Neural cell (in vitro differentiated cells): ENCODE measurements around the gene TRAK1. TPM values are rescaled to one million over a fixed set of nuclear protein-coding genes. Genes with fewer than 3 reads are reported as not detected.

Source experiments
- H2AFZ ChIP-seq: fragments of 200-600, 300-800 bp; sonication (generic), shearing (Covaris generic); 2 replicates; pipeline ENCODE4 v1.6.0; 2014; ENCODE audit warnings: low read depth, mild to moderate bottlenecking, antibody characterized with exemption, low read length, moderate library complexity
- H3F3A ChIP-seq: fragments of 200-600 bp; shearing (Covaris generic); 2 replicates; pipeline ENCODE4 v1.6.1; 2016; ENCODE audit warnings: mild to moderate bottlenecking, moderate library complexity, mixed read lengths, antibody characterized with exemption, low read length; ENCODE audit not compliant: insufficient read depth, poor library complexity, severe bottlenecking
- H3K27ac ChIP-seq: fragments of 200-600, 300-800 bp; sonication (generic), shearing (Covaris generic); 2 replicates; pipeline ENCODE4 v1.5.1; 2014; ENCODE audit warnings: mild to moderate bottlenecking, low read length, moderate library complexity
- H3K27me3 ChIP-seq: fragments of 300-800, 200-600 bp; sonication (generic), shearing (Covaris generic); 2 replicates; pipeline ENCODE4 v1.6.0; 2014; ENCODE audit warnings: mild to moderate bottlenecking, low read depth, low read length, moderate library complexity; ENCODE audit not compliant: insufficient read depth
- H3K36me3 ChIP-seq: fragments of 300-800, 200-600 bp; sonication (generic), shearing (Covaris generic); 2 replicates; pipeline ENCODE4 v1.5.1; 2014; ENCODE audit warnings: mild to moderate bottlenecking, antibody characterized with exemption, low read length, moderate library complexity; ENCODE audit not compliant: insufficient read depth
- H3K4me2 ChIP-seq: fragments of 300-800, 200-600 bp; sonication (generic), shearing (Covaris generic); 2 replicates; pipeline ENCODE4 v1.6.0; 2014; ENCODE audit warnings: mild to moderate bottlenecking, low read length
- H3K4me3 ChIP-seq: fragments of 300-800, 200-600 bp; sonication (generic), shearing (Covaris generic); 2 replicates; pipeline ENCODE4 v1.5.1; 2014; ENCODE audit warnings: mild to moderate bottlenecking, low read length, moderate library complexity
- H3K79me2 ChIP-seq: fragments of 200-600 bp; shearing (Covaris generic); replicated peaks from 2 replicates; pipeline ENCODE4 v1.6.0; 2014; ENCODE audit warnings: mild to moderate bottlenecking, low read length, moderate library complexity; ENCODE audit not compliant: insufficient read depth
- H3K9ac ChIP-seq: fragments of 300-800, 200-600 bp; sonication (generic), shearing (Covaris generic); 2 replicates; pipeline ENCODE4 v1.6.1; 2016; ENCODE audit warnings: mild to moderate bottlenecking, low read length, mixed read lengths
- H3K9me2 ChIP-seq: fragments of 200-600 bp; shearing (Covaris generic); 2 replicates; pipeline ENCODE4 v1.6.1; 2016; ENCODE audit warnings: mild to moderate bottlenecking, low read length, mixed read lengths; ENCODE audit not compliant: insufficient read depth
- H3K9me3 ChIP-seq: fragments of 200-600, 300-800 bp; sonication (generic), shearing (Covaris generic); 2 replicates; pipeline ENCODE4 v1.6.1; 2016; ENCODE audit warnings: mild to moderate bottlenecking, mixed run types, low read length, moderate library complexity, mixed read lengths
- H4K20me1 ChIP-seq: fragments of 200-600 bp; shearing (Covaris generic); 2 replicates; pipeline ENCODE4 v1.6.1; 2016; ENCODE audit warnings: mild to moderate bottlenecking, mixed run types; ENCODE audit not compliant: insufficient read depth
- CTCF ChIP-seq: fragments of 450-650 bp; IDR thresholded peaks from 2 replicates; pipeline ENCODE4 v1.5.1; 2014; ENCODE audit warnings: antibody characterized with exemption, mild to moderate bottlenecking, moderate library complexity; ENCODE audit not compliant: poor library complexity, severe bottlenecking
- EP300 ChIP-seq: fragments of 450-650 bp; conservative IDR thresholded peaks from 2 replicates; pipeline ENCODE4 v1.6.1; 2014; ENCODE audit warnings: antibody characterized with exemption, mild to moderate bottlenecking, moderate library complexity; ENCODE audit not compliant: poor library complexity, severe bottlenecking
- EZH2 ChIP-seq: fragments of 200-600, 300-800 bp; shearing (Covaris generic), sonication (generic); IDR thresholded peaks from 2 replicates; pipeline ENCODE4 v1.6.1; 2014; ENCODE audit warnings: antibody characterized with exemption, low read length, borderline replicate concordance, mild to moderate bottlenecking; ENCODE audit not compliant: insufficient read depth, poor library complexity, severe bottlenecking
- MXI1 ChIP-seq: fragments of 450-650 bp; conservative IDR thresholded peaks from 2 replicates; pipeline ENCODE4 v1.6.1; 2014; ENCODE audit warnings: antibody characterized with exemption, mild to moderate bottlenecking; ENCODE audit not compliant: poor library complexity, severe bottlenecking
- POLR2AphosphoS5 ChIP-seq: IDR thresholded peaks from 2 replicates; pipeline ENCODE4 v1.6.1; 2012
- RAD21 ChIP-seq: fragments of 450-650 bp; conservative IDR thresholded peaks from 2 replicates; pipeline ENCODE4 v1.6.1; 2014; ENCODE audit warnings: antibody characterized with exemption, mild to moderate bottlenecking, moderate library complexity
- REST ChIP-seq: IDR thresholded peaks from 2 replicates; pipeline ENCODE4 v1.6.1; 2012; ENCODE audit warnings: borderline replicate concordance
- SMC3 ChIP-seq: fragments of 450-650 bp; conservative IDR thresholded peaks from 2 replicates; pipeline ENCODE4 v1.6.1; 2014; ENCODE audit warnings: antibody characterized with exemption, mild to moderate bottlenecking, moderate library complexity; ENCODE audit not compliant: poor library complexity
- TAF1 ChIP-seq: IDR thresholded peaks from 2 replicates; pipeline ENCODE4 v1.6.1; 2012; ENCODE audit warnings: low read depth
- polyA plus RNA-seq: library from polyadenylated mRNA; depleted of rRNA; stranded (reverse); fragments of >200 nt; gene quantifications from 2 replicates; pipeline ENCODE4 v1.2.3, GENCODE V29; 2014

The TRAK1 gene
- polyA plus RNA-seq, 1 donor from 2014 or later = 34.7 TPM

GRCh38 chr3:42077785-42078184 lies 13.4 kb upstream of the TRAK1 start (continued):
- no peak for TF ChIP-seq REST

- H3K27ac ChIP-seq = no peak overlapping the region
- H3F3A ChIP-seq = no peaks in the 10 kb centered on the region
- no peak overlapping the region for H2AFZ ChIP-seq
- TF ChIP-seq EP300 = no peak
- no peak for TF ChIP-seq EZH2
- no peak for TF ChIP-seq TAF1
- TF ChIP-seq RAD21 = no peak
- TF ChIP-seq MXI1 = no peak
- no peak for TF ChIP-seq CTCF
- no peak for TF ChIP-seq SMC3
- no peak for TF ChIP-seq POLR2AphosphoS5
- TF ChIP-seq REST = no peak
- H3K27me3 ChIP-seq = no peaks in the 10 kb centered on the region
- no peak overlapping the region for H3K4me3 ChIP-seq
- no peaks in the 10 kb centered on the region for H4K20me1 ChIP-seq
- H3K4me2 ChIP-seq = no peak overlapping the region
- H3K9me2 ChIP-seq = no peaks in the 10 kb centered on the region
- no peak overlapping the region for H3K9ac ChIP-seq
- no peaks in the 10 kb centered on the region for H3K9me3 ChIP-seq
- H3K79me2 ChIP-seq = peaks cover 17% of the 10 kb centered on the region
- H3K36me3 ChIP-seq = no peaks in the 10 kb centered on the region
Observed at GRCh38 chr3:42078677-42079076, 12.5 kb upstream of the TRAK1 start.
